Left cardiac atrium (tissue), 4 donors: ENCODE measurements around the gene GLP1R. TPM values are rescaled to one million over a fixed set of nuclear protein-coding genes. Genes with fewer than 3 reads are reported as not detected.

Experiments used
- ATAC-seq, 2 donors: fragments of 200-7000 bp; cut with Tn5 transposase; one replicate each; pipeline ENCODE4 v1.9.1; 2020; ENCODE audit warnings: mild to moderate bottlenecking in 2 of 2, moderate library complexity in 2 of 2
- DNase-seq: peaks from one replicate; pipeline ENCODE4 v3.0.0-alpha.2; 2020
- intact Hi-C, 2 donors: fragments of 100-400 bp; cut with DNase I; formaldehyde crosslinking; loops; one replicate each; pipeline versions ENCODE4 v1.14.1 to v1.15.1; 2022 to 2023
- total RNA-seq, 2 donors: library from RNA; stranded (reverse); fragmentation: NEBNext Ultra II Directional; extraction: Animal tissue kit (Norgen Biotek cat#: 25700); gene quantifications; one replicate each; pipeline ENCODE4 v1.2.1, GENCODE V29; 2021
- donor health status: DM: no; HTN: yes; CAD: no.
- donor health status: DM: no; HTN: yes; CAD: no; lungs with severe emphysema.
- donor health status: DM: yes; HTN: yes; CAD: no.
- donor health status: Dilated cardiomyopathy.

The GLP1R gene
- total RNA-seq, 2 donors from 2014 or later = 4.3 to 10.3 TPM

DNA sequence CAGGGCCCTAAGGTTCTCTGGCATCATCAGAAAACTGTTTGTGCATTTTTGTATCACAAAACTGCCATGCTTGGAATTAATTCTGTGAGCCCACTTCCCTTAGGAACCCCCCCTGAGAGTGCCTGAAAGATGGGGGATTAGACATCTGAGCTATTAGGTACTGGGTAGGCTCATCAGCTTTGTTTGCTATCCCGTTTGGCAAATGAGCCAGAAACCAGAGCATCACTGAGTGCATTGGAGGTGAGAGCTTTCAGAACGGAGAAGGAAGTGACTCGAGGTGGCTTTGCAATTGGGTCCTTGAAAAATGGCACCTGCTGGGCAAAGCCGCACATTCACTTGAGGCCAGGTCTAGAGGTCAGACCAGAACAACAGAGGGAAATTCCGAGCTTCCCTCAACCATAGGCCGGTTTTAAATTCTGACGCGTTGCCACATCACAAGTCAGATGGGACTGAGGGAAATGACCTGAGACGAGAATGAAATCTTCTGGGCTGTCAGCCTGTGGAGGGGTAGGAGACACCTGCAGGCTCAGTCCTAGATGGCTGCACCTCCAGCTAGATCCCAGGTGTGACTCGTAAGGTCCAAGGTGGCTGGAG is 8.4 kb upstream of the GLP1R start:
- intact Hi-C loops = no loop called here
- DNase-seq (no peak), ATAC-seq (no peak)

DNA sequence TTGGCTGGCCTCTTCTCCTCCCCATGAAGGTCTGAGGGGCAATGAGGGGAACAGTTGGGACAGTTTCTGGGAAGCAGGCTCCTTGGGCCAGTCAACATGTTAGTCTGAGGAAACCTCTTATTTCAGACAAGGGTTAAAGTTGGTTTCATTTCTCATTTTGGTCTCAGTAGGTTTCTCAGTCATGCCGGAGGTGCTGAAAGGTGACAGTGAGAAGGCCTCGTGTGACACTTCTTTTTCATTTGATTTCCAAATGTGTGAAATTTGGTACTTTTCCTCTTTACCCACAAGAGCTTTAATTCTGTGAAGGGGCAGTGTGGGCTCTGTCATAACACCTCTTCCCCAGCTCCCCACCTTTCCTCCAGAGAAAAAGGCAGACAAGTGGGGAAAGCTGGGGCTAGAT is 7.5 kb upstream of the GLP1R start:
- ATAC-seq (no peak), DNase-seq (no peak)
- intact Hi-C loops = no loop called here

DNA sequence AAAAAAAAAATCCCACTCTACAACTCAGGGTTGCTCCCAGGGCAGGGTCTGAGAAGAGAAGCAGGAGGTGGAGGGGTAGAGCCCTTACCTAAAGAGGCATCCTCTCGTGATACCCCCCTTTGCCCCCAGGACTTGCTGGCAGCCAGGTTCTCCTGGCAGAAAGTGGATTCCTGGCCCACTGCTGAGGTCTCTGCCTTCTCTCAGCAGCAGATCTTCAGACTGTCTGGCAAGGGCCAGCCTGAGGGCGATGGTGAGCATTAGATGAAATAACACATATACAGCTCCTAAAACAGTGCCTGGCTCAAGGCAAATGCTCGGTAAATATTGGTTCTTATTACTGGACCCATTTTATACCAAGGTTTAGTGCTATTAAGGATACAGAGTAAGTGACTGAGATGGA is 4.8 kb upstream of the GLP1R start:
- intact Hi-C loops = no loop called here
- DNase-seq = no peak
- no peak for ATAC-seq

DNA sequence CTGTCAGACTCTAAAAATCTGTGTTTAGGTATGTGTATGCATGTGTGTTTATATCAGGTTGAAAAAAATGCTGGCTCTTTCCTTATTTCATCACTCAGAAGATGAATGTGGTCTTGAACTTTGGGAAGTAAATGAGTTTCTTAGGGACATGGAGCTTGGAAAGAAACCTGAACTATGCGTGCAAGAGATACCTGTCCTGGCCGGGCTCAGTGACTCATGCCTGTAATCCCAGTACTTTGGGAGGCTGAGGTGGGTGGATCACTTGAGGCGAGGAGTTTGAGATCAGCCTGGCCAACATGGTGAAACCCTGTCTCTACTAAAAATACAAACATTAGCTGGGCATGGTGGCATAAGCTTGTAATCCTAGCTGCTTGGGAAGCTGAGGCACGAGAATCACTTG is 4.4 kb upstream of the GLP1R start:
- DNase-seq = no peak
- intact Hi-C loops = no loop called here
- no peak for ATAC-seq

DNA sequence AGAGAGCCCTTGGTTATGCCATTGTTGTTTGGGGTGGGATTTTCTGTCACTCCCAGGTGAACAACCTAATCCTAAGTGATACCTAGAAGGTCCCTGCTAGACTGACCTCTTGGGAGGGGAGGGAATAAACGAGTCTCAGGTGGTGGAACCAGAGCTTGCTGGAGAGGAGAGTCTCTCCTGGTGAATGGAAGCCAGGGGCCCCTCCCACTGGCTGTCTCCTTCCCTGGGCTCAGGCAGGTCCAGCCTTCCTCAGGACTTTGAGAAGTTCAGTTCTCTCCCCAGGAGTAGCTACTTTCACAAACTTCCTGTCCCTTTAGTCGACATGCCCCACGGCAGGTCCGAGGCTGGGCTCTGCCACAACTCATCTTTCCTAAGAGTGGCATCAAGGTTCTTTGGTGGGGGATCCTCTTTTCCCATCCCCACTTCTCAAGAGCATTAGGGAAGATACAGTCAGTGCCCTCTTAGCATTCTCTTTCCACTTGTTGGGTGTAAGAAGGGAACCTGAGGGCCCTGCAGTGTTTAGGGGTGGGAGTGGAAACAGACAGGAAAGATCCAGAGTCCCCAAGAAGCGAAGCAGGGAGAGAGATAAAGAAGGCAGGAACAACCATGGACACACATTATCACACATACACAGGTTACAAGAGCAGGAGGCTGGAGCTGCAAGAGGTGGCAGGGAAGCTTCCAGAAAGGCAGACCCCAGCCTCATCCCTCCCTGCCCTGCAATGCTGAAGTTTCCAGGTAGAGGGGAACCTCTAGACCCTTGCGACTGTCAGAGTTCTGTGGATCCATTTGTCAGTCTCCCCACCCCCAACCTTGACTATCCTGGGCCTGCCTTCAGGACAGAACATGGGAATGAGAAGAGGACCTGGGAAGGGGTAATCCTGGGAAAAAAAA is 900 bp upstream of the GLP1R start:
- ATAC-seq (no peak), DNase-seq (no peak)
- intact Hi-C loops = no loop called here

DNA sequence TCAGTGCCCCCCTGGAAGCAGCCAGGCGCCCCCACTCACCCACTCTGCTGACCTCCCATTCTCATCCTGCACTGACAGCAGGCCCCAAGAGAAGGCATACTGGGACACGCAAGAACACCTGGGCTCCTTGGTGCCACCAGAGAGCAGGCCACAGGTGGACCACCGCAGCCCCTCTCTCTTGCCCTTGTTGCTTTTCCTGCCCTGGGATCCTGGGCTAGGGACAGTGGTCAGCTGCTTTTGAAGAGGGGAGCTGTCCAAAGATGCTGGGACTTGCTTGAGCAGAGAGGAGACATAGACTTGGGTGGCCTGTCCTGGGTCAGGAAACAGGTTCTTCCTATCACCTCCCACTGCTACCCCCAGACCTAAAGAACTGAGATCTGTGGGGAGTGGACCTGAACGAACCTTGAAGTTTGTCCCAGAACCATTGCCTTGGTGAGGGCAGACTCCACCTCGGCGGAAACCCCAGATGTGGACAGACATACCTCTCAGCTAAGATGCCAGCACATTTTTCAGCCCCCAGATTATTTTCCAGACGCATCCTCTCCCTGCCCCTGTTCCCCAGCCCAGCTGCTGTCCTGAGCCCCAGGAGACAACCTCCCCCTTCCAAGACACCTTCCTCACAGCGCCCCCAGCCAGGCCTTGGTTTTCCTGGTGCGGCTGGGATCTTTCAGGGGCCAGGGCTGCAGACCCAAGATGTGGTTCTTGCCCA is 1.1 kb downstream of the GLP1R start:
- DNase-seq (no peak), ATAC-seq (peak in 1 of 2 donors; percentile 16)
- intact Hi-C loops = no loop called here

DNA sequence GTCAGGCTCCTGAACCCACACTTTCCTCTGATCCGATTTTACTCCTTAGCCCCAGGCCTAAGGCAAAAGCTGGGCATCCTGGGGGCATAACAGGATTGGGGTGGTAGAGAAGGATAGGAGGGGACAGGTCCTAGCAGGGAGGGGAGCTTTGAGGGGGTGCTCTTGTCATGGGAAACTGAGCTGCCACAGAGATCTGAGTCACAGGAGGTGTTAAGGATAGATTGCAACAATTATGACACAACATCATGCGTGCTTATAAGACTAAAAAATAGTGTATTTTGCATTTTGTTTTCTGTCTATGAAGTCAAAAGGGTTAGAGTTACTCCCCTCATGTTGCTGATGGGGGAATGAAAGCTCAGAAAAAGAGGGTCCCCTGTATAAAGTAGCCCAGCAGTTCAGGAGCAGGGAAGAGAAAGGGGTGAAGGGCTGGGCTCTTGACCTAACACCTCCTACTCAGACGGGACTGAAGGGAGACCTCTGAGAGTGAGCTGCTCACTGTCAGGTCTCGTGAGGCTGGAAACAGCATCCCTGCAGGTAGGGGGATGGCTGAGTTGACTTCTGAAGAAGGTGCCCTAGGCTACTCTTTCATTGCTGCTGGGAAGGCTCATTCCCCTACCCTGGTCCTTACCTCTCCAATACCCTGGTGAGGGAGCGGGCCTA is 2.0 kb downstream of the GLP1R start:
- intact Hi-C loops = no loop called here
- DNase-seq = no peak
- no peak for ATAC-seq

DNA sequence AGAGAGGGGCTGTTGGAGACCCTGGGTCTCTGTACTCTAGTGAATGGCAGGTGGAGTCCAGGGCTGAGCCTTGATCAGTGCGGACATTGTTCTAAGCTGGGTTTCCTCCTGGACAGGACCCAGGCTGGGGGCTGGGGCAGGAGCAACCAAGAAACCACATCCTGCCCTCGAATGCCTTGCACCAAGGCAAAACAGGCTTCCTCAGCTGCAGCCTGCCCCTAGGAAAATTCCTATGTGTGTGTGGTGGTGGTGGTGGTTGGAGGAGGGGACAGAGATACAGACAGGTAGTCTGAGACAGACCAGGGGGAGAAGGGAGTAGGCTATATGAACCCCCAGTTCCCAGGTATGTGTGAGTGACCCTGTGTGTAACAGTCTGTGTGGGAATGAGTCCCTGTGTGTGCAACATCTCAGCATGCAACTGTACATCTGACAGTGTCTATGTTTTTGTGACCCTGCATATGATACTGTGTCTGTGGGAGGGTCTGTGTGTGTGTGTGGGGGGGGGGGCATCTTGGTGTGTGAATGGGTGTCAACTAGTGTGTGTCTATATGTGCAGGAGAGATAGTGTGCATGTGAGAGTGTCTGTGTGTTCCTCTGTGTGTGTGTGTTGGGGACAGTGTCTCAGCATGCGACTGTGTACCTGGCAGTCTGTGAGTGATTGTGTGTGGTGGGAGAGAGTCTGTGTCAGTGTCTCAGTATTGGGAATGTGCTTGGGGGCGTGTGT is 3.0 kb downstream of the GLP1R start:
- no peak for DNase-seq
- ATAC-seq = no peak
- intact Hi-C loops = no loop called here

DNA sequence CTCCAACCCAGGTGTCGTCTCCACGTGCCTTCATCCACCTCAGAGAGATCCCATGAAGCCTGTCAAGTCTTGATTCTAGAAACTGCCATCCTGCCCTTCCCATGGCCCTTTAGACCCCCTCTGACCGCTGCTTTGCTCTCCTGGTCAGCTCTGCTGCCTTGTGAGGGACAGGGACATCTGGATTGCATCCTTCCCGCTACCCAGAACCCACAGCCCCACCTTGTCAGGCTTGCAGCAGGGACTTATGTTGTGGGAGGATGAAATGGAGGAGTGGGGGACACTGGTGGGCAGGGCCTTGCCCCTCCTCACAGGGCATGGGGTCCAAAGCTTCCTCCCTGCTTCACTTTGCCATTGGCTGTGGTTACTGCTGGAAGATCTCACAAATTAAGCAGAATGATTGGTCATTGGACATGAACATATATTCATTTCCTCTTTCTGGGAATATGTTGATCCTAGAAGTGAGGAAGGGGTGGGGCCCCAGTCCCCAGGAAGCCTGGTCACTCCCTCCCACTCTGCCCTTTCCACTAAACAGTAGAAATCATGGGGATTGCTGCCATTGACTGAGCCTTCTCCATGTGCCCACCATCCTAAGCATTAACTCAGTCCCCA is 4.5 kb downstream of the GLP1R start:
- intact Hi-C loops = no loop called here
- DNase-seq = no peak
- no peak for ATAC-seq

DNA sequence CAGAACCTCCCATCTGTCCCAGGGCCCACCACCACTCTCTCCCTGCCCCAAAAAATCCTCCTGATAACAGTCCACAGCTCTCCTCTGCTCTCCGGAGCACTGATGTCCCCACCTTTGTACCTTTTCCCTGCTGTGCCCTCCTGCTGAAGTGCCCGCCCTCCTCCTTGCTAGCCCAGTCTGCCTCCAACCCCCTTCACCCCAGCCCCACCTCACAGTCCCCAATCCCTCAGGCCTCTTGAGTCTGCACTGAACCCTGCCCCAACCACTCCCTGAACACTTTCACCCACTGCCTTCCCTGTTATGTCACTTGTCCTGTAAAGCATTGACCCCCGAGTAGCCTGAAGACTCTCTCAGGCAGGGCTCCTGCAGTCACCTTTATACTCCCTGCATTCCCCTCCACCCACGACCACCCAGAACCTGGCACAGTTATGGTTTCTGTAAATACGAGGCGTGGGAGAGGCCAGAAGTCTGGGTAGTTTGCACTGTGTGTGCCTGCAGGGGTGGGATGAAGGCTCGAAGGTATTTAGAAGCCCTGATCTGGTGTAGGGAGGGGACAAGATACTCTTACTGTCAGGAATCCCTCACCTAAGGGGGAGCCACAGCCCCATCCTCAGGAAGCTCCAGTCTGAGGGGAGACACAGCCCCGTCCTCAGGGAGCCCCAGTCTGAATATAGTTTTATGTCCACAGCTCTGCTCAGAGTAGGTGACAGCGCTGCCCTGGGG is 5.4 kb downstream of the GLP1R start:
- ATAC-seq (no peak), DNase-seq (no peak)
- intact Hi-C loops = no loop called here

DNA sequence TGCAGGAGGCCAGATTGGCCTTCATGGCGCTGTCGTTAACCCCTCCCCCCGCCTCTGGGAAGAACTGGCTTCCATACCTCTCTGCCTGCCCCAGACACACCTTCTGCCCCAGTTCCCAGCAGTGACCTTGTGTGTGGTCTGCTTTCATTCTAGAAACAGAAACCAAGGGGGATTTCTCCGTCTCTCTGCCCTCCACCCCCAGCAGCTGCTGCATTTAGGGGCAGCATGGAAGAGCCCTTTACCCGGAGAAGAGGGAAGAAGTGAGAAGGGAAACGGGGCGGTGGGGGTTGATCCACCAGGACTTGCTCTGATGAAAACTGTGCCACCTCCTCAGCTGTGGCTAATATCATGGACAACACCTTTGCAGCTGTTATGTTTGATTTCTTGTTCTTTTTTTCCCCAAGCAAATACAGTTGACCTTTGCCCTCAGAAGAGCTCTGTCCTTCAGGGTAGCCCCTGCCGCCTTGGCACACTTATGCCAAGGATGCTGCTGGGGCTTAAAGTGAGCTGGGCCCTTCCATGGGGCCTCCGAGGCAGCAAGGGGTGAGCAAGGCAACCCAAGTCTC is 6.1 kb downstream of the GLP1R start:
- ATAC-seq (no peak), DNase-seq (no peak)

DNA sequence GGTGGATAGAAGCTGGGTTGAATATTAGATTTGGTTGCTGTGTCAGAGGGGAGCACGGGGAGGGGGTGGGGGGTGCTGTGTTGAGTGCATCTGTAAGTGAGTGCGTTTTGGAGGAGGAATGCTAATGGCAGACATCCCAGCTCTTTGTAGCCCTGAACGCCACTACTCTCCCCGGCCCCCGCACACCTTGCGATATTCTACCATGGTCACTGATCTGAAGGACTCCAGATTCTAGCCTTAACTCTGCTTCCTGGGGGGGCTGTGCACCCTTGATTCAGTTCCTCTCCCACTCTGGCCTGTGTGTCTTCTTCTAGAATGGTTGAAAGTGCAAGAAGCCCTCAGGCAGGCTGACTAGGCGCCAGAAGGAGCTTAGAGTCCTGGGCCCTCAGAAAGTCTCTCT is 7.1 kb downstream of the GLP1R start:
- ATAC-seq (no peak), DNase-seq (no peak)
- intact Hi-C loops = no loop called here

More for the DNA sequence above, 6.1 kb downstream of the GLP1R start:
- intact Hi-C loops = no loop called here

DNA sequence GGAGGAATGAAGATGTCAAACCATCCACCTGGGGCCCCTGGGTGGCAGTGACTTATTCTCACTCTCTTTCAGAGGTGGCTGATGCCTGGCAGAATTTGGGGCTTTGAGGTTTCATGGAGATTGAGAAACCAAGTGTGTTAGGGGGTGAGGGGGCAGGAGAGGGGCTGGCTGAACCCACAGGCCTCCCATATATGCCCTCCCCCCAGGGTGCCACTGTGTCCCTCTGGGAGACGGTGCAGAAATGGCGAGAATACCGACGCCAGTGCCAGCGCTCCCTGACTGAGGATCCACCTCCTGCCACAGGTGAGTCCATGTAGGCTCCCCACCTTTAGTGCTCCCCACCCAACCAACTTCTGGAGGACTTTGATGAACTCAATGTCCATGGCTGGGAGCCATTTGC is 7.6 kb downstream of the GLP1R start:
- intact Hi-C loops = no loop called here
- no peak for ATAC-seq
- no peak for DNase-seq

DNA sequence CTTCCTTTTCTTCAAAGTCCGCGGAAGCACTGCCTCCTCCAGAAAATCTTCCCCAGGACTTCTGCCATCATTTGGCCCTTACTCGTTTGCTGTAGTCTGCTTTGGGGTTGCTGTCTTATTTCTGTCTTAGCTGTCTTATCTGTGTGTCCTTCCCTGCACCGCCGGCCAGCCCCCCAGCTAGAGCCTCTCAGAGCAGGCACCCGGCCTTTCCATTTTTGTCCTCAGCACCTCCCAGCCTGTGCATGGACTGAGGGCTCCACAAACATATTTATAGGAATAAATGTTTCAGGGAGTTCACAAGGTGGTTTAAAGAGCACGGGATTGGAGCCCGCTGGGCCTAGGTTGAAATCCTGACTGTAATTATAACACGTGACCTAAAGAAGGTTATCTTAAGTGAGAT is 8.1 kb downstream of the GLP1R start:
- no peak for ATAC-seq
- intact Hi-C loops = no loop called here
- no peak for DNase-seq

DNA sequence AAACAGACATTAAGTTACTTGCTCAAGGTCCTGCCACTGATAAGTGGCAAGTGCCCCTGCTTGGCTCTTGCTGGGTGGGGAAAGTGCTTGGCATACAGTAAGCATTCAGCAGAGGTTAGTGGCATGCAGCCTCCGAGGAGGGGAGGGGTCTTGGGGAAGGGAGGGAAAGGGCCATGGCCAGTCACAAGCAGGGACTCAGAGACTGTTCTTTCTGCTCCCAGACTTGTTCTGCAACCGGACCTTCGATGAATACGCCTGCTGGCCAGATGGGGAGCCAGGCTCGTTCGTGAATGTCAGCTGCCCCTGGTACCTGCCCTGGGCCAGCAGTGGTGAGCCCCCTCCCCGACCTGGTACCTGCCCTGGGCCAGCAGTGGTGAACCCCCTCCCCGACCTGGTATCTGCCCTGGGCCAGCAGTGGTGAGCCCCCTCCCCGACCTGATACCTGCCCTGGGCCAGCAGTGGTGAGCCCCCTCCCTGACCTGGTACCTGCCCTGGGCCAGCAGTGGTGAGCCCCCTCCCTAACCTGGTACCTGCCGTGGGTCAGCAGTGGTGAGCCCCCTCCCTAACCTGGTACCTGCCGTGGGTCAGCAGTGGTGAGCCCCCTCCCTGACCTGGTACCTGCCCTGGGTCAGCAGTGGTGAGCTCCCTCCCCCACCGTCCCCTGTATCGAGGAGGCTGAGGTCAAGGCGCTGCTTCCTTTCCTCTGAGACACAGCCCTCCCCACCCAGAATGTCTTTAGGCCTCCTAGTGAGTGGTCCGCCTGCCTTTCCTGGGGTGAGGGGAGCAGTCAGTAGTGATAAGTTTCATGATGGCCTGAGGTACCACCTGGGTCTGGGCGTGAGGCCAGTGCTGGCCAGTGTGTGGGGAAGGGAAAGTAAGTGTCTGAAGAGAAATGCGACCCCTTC is 8.9 kb downstream of the GLP1R start:
- intact Hi-C loops = no loop called here
- DNase-seq (no peak), ATAC-seq (no peak)

DNA sequence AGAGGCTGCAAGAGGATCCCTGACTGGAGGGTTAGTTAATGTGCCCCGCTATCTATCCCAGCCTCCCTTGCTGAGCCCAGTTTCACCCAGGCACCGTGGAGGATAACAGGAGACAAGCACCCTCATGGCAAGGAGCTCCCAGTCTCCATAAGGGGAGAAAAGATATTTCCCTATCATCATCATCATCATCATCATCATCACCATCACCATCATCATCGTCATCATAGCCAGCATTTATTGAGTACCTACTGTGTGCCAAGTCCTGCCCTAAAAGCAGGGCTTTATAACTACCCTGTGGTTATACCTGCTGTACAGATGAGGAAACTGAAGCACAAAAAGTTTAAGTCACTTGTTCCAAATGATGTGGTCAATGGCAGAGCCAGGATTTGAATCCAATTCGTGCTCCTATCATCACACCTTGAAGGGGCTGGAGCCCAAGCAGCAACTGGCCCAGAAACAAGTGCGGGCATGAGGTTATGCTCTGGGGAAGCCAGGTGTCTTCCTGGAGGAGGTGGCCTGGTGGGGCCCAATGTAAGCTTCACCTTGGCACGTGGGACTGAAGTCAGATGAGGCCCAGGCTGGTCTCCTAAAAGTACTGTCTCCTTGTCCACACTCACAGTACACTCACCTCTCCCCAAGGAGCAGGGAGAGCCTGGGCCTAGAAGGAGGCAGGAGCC is 10.0 kb downstream of the GLP1R start:
- DNase-seq (no peak), ATAC-seq (no peak)
- intact Hi-C loops = no loop called here
